ENCODE measurements around the gene MAML3. TPM values are rescaled to one million over a fixed set of nuclear protein-coding genes. Genes with fewer than 3 reads are reported as not detected.
A peak's percentile ranks its signal among the peaks of the same experiment; 100 is the strongest.

MAML3 gene
- total RNA-seq, 1 donor from 2014 or later = 18.7 TPM

DNA sequence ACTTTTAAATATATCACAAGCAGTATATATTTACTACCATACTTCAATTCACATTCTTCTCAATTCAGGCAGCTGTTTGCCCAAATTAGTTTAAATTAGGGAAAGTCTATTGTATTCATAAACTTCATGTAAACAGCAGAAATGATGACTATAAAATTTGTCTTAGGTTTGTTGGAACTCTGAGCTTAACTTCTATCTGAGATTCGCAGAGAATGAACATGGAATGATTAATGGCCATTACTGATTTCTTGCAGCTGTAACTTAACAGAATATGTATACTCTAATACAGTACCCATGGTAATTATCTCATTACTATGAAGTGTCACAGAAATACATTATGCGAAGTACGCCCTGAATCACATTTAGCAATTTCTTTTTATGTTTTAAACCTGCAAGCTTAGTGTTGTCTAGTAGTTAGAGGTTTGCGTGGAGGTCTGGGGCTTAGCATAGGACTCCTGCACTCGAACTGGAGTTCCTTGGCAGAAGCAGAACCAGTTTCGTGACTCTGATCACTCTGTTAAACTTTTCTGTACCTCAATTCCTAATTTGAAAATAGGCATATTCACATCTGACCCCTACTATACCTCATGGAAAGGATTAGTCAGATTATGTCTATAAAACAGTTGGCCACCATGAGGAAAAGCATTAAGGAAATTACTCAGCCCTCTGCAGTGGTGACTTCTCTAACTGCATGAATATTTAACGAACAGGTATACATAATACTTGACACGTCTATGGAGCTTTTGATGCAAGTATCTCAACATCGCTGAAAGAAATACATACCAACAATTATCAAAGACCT is 245.1 kb downstream of the MAML3 start:
- DNase-seq (ENCODE audit: extremely low read depth, low read depth, low spot score) = no peak

- DNase-seq (ENCODE audit: extremely low read depth, low read depth, low spot score) = no peak
Observed at GRCh38 chr4:139907001-139907809, 246.8 kb downstream of the MAML3 start.

DNA sequence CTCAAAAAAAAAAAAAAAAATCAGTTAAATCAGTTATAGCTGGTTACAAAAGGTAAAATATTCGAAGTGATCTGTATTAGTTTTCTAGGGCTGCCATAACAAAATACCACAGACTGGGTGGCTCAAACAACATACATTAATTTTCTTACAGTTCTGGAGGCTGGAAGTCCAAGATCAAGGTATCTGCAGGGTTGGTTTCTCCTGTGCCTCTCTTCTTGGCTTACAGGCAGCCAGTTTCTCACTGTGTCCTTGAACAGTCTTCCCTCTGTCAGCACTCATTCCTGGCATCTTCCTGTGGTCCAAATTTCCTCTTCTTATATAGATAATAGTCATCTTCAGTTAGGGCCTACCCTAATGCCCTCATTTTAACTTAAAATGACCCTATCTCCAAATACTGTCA is 248.5 kb downstream of the MAML3 start:
- DNase-seq (ENCODE audit: extremely low read depth, low read depth, low spot score) = no peak

- DNase-seq (ENCODE audit: extremely low read depth, low read depth, low spot score) = no peak
Observed at GRCh38 chr4:139904406-139904805, 249.6 kb downstream of the MAML3 start.

- DNase-seq (ENCODE audit: extremely low read depth, low read depth, low spot score) = no peak
Observed at GRCh38 chr4:139903845-139904244, 250.1 kb downstream of the MAML3 start.

DNA sequence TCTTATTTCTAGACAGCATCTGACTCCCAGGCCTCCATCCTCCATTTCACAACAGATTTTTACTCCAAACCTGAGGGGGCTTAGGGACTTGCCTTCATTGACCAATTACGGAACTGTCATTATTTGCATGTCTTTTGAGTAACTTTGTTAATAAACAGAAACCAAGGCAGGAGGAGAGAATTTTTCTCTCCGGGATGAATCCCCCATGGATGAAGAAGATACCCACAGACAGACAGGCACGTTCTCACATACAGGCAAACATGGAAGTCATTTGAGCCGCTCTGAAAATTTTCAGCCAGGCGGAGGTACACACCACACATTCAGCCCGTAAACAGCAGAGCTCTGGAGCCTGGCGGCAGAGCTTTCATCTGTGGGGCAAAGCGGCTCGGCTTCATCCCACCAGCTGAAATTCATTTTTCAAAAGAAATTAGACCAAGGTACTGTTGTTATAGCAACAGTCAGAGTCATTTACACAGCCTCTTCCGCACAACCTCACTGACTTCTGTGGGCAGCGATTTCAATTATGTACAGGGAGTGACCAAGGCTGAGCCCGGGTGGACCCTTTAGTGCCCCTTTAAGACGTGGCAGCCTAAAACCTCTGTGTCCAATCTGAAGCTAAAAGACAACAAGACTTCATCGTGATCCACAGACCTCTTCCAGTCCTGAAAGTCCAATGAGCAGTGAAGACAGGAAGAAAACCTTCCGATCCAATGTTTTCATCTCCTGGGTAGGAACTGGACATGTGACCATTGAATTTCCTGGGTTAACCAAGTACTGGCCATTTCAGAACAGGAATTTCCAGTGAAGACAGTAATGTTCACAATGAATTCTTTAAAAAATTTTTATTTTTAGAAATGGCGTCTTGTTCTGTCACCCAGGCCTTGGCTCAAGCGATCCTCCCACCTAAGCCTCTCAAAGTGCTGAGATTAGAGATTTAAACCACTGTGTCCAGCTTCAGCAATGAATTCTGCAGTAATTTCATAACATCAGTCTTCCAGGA is 251.4 kb downstream of the MAML3 start:
- no peak for DNase-seq (ENCODE audit: extremely low read depth, low read depth, low spot score)

DNA sequence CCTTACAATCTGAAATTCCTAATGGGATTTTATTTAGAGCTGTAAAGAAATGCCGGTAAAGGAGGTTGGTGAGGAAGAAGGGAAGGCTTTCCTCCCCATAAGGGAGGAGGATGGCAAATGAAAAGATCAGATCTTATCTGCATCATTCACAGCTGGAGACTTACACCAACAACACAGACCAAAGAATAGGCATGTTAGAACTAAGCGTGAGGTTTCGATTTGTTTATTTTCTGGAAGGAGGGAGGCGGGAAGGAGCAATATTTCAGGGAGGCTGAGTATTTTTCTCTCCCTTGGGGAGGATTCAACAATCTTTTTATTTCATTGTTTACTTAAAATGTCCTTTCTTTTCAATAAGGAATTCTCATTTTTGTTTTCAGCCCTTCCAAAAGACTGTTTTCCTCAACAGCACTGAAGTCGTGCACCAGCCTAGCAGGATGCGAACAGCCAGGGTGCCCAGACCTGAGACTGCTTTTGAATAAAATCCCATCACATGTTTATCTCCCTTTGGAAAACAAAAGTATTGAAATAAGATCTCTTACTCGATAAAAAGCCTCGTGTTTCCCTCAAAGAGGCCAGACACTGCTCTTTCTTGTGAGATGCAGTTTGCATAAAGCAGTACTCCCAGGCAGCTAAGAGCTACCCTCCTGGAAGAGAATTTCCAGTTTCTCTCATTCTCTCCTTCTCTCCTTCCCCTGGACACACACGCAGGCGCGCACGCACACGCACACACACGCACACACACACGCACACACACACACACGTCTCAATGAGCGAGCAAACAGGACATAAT is 252.3 kb downstream of the MAML3 start:
- no peak for DNase-seq (ENCODE audit: extremely low read depth, low read depth, low spot score)

- no peak for DNase-seq (ENCODE audit: extremely low read depth, low read depth, low spot score)
Observed at GRCh38 chr4:139900964-139901376, 253.0 kb downstream of the MAML3 start.

- DNase-seq (ENCODE audit: extremely low read depth, low read depth, low spot score) = no peak
Observed at GRCh38 chr4:139899346-139899745, 254.6 kb downstream of the MAML3 start.

- no peak for DNase-seq (ENCODE audit: extremely low read depth, low read depth, low spot score)
Observed at GRCh38 chr4:139898293-139898692, 255.7 kb downstream of the MAML3 start.

- no peak for DNase-seq (ENCODE audit: extremely low read depth, low read depth, low spot score)
Observed at GRCh38 chr4:139896091-139896604, 257.8 kb downstream of the MAML3 start.

GRCh38 chr4:139893801-139894200 is 260.2 kb downstream of the MAML3 start:
- DNase-seq (ENCODE audit: extremely low read depth, low read depth, low spot score) = no peak

GRCh38 chr4:139892973-139893736 is 260.8 kb downstream of the MAML3 start:
- DNase-seq (ENCODE audit: extremely low read depth, low read depth, low spot score) = no peak

GRCh38 chr4:139890816-139891215 is 263.2 kb downstream of the MAML3 start:
- DNase-seq (ENCODE audit: extremely low read depth, low read depth, low spot score) = peak; percentile 60

- no peak for DNase-seq (ENCODE audit: extremely low read depth, low read depth, low spot score)
Observed at GRCh38 chr4:139889901-139890300, 264.1 kb downstream of the MAML3 start.

DNA sequence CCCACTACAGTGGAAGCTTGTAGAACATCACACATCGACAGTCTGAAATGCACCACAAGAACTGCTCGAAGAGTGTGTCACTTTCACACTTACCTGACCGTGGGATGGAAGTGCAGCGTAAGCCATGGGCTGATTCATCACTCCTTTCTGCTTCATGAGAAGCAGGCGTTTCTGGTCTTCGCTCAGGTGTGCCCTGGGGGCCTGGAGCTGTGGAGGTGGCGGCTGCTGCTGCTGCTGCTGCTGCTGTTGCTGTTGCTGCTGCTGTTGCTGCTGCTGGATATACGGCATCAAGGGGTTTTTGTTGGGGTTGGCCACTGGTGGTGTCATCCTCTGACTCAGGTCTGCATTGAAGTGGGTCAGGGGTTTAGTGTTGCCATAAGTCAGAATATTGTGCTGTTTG is 264.7 kb downstream of the MAML3 start:
- DNase-seq (ENCODE audit: extremely low read depth, low read depth, low spot score) = no peak

DNA sequence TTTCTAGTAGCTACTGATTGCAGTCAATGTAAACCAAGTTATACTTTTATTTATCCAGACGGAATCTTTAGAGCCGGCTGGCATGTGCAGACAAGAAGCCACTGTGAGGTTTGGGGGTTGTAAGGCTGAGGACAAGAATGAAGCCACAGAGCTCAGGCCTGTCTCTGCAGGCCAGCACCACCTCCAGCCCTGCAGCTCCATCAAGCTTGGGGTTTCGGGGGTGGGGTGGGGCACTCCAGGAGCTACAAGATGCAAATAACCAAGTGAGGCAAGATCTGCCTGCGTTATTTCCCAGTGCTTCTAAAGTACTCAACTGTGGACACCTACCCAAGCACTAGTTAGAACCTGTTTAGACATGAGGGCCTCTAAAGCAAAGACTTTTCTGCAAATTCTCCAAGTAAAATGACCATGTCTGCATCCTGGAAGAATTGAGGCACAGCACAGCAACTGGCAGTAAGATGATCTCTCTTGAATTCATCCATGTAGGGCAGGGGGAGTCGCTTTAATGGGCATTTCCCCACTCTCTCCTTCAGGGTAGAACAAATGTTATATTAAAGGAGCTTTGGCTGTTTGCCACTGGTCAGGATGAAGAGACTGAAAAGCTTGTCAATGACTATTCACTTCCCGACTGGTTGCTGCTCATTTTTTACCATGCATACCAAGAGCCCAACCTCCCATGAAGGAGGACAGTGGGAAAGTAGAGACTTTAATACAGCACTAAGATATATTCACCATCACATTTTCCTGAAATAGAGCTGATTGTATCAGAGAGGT is 265.8 kb downstream of the MAML3 start:
- DNase-seq (ENCODE audit: extremely low read depth, low read depth, low spot score) = no peak

DNA sequence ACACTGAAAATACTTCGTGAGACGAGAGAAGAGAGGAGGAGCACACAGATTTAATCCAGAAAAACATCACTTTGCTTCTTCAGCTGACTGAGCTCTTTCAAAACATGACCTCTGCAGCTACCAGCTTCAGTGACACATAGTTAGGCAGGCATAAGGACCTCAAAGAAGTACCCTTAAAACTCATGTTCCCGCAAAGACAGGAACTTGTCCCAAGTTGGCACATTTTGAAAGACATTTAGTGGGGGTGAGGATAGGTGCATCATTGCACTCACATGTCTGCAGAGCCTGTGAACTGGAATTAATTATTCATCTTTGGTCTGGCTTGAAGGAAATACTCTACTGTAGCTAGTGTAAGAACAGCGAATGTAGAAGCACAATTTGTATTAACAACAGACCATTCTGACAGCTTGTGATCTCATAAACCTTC is 266.6 kb downstream of the MAML3 start:
- DNase-seq (ENCODE audit: extremely low read depth, low read depth, low spot score) = no peak
